ENCODE measurements around the gene PDE8A.

DNA sequence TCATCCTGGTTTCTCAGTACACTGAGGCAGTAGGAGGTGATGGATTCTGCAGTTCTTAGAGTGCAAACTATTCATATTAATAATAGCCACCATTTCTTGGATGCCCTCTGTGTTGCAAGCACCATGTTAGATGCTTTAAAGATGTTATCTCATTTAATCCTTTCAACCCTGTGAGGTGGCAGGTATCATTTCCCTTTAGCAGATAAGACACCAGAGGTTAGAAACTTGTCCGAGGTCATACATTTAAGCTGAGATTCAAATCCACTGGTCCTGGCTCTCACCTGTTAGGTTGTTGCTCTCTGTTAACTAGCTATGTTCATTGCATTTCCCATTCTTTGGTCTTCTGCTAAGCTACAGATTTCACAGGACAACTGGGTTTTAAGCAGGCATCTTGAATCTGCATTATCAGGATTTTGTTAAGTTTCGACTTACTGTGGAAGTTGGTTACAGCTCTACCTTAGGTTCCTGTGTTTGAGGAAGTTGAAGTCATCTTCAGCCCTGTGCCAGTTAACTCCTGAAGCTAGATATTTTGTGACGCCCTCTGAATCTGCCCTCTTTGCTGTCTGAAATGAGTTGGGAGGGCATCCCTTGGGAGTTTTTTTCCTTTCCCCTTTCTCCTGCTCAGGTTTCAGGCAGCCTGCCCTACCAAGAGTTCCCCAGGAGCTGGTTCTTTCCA lies 6.4 kb downstream of the PDE8A start:
- no peak for TF ChIP-seq CEBPZ (IDR thresholded peaks at IDR 0.05; ENCODE audit: low read depth, low read length)
- TF ChIP-seq CREB1 (IDR thresholded peaks at IDR 0.05; ENCODE audit: low read depth): no peak
- TF ChIP-seq POLR2AphosphoS5 (IDR thresholded peaks at IDR 0.05; ENCODE audit: low read length): no peak
- no peak for TF ChIP-seq GABPA (IDR thresholded peaks at IDR 0.05; ENCODE audit: low read depth)
- TF ChIP-seq, protein P1, sequence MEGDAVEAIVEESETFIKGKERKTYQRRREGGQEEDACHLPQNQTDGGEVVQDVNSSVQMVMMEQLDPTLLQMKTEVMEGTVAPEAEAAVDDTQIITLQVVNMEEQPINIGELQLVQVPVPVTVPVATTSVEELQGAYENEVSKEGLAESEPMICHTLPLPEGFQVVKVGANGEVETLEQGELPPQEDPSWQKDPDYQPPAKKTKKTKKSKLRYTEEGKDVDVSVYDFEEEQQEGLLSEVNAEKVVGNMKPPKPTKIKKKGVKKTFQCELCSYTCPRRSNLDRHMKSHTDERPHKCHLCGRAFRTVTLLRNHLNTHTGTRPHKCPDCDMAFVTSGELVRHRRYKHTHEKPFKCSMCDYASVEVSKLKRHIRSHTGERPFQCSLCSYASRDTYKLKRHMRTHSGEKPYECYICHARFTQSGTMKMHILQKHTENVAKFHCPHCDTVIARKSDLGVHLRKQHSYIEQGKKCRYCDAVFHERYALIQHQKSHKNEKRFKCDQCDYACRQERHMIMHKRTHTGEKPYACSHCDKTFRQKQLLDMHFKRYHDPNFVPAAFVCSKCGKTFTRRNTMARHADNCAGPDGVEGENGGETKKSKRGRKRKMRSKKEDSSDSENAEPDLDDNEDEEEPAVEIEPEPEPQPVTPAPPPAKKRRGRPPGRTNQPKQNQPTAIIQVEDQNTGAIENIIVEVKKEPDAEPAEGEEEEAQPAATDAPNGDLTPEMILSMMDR (IDR thresholded peaks at IDR 0.05 in 2 of 3, conservative IDR thresholded peaks at IDR 0.05 in 1 of 3; ENCODE audit: control insufficient read depth in 2 of 3, extremely low read depth in 1 of 3, insufficient read depth in 1 of 3, low read depth in 3 of 3, low read length in 3 of 3): no peak
- TF ChIP-seq JUNB (IDR thresholded peaks at IDR 0.05): no peak
- TF ChIP-seq TAF1 (IDR thresholded peaks at IDR 0.05; ENCODE audit: borderline replicate concordance, low read depth, low read length): no peak
- TF ChIP-seq HDAC6 (IDR thresholded peaks at IDR 0.05; ENCODE audit: unreplicated experiment): no peak
- TF ChIP-seq SMC3 (IDR thresholded peaks at IDR 0.05; ENCODE audit: borderline replicate concordance, low read length): no peak
- no peak for TF ChIP-seq POLR2AphosphoS2 (IDR thresholded peaks at IDR 0.05; ENCODE audit: low read depth, low read length)
